GM20431 (cell line): ENCODE measurements around the gene CXCL13.
"Not testable (repeated sequence)": the region's sequence is repeated elsewhere in the genome, so short reads cannot be mapped to it uniquely, and the experiment has no call there.

Experiments used
- in situ Hi-C: fragments of 300-500 bp; cut with MseI, MboI; formaldehyde crosslinking; loops from one replicate; pipeline ENCODE4 v1.15.0; 2020; ENCODE audit warnings: low sequenced_read_pairs; ENCODE audit not compliant: unreplicated experiment

The CXCL13 gene

DNA sequence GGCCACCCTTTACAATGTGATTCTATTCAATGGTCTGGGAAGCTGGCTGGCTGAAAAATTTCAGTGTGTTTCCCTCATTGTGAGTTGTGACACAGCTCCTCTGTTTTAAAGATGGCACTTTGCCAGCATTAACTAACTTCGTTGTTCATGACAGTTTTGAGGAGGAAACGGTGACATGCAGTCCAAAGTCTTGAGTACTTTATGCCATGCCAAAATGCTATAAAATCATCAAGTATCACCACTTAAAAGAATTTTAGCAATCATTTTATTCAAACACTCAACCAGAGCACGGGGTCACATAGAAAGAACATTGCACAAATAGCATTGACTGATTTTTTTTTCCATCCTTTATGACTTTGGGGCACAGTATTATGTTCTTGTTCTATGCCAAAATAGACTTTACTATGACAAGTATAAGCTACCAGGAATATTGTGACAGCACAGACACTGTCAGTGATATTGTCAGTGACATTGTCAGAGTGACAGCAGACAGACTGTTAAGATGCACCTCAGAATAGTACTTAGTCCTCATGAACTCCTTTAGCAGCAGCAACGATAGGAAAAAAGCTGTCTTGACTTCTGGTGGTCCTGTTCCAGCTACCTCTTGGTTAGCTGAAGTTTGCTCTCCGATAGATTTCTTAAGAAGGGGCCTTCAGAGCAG lies 46.7 kb downstream of the CXCL13 start:
- in situ Hi-C loops = no loop called here

DNA sequence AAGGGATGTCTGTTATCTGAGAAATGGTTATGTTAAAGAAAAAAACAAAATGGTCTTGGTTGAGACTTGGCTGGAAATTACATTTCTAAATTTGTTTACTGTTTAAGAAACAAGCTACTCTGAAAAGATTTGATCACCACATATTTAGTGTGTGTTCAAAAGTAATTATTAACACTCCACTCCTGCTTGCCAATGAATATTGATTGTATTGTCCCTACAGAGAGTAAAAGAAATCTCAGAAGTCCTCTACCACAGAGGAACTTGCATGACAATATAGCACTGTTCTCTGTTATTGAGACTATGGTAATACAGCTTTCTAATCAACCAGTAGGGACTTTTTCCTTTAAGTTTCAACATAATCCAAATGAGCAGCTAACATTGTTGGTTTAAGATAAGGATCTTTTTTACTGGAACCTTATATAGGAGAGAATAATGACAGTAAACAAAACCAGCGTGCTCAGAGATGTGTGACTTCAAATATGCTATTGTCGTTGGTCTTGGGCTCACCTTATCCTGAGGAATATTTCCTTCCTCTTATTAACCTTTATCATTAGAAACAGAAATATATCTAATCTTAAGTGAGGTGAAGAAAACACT lies 47.6 kb downstream of the CXCL13 start:
- in situ Hi-C loops = no loop called here

DNA sequence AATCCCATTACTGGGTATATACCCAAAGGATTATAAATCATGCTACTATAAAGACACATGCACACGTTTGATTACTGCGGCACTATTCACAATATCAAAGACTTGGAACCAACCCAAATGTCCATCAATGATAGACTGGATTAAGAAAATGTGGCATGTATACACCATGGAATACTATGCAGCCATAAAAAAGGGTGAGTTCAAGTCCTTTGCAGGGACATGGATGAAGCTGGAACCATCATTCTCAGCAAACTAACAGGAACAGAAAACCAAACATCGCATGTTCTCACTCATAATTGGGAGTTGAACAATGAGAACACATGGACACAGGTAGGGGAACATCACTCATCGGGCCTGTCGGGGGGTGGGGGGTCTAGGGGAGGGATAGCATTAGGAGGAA lies 54.7 kb downstream of the CXCL13 start:
- in situ Hi-C loops = not testable (repeated sequence)
